Measurements from ENCODE around the gene TMEM231.
"Not testable (repeated sequence)": the region's sequence is repeated elsewhere in the genome, so short reads cannot be mapped to it uniquely, and the experiment has no call there.

TMEM231 gene

GRCh38 chr16:75566040-75566757, 10.1 kb upstream of the TMEM231 start, which contains the start of gene GABARAPL2:
Gene GABARAPL2, plus strand, starts transcription at chr16:75566379. Its CDS starts 108 bp downstream, at chr16:75566487.
- peak; percentile 66 for DNase-seq

- no peak for DNase-seq
Observed at GRCh38 chr16:75565640-75566039, 9.6 kb upstream of the TMEM231 start.

GRCh38 chr16:75559564-75560372, 3.7 kb upstream of the TMEM231 start:
- DNase-seq, result no peak

GRCh38 chr16:75558846-75559401, 2.9 kb upstream of the TMEM231 start:
- no peak for DNase-seq

GRCh38 chr16:75556431-75556950, 439 bp upstream of the TMEM231 start:
- DNase-seq, result no peak

GRCh38 chr16:75555213-75555706, 792 bp downstream of the TMEM231 start:
- no peak for DNase-seq

- no peak for DNase-seq
Observed at GRCh38 chr16:75552951-75553350, 3.1 kb downstream of the TMEM231 start.

GRCh38 chr16:75550211-75550662, 5.8 kb downstream of the TMEM231 start:
- no peak for DNase-seq

- not testable (repeated sequence) for DNase-seq
Observed at GRCh38 chr16:75548456-75548855, 7.6 kb downstream of the TMEM231 start.

- no peak for DNase-seq
Observed at GRCh38 chr16:75546293-75546692, 9.8 kb downstream of the TMEM231 start.

GRCh38 chr16:75545879-75546278, 10.2 kb downstream of the TMEM231 start:
- not testable (repeated sequence) for DNase-seq

- not testable (repeated sequence) for DNase-seq
Observed at GRCh38 chr16:75542462-75542861, 13.6 kb downstream of the TMEM231 start.

- DNase-seq, result no peak
Observed at GRCh38 chr16:75541236-75541635, 14.8 kb downstream of the TMEM231 start.

- DNase-seq, result not testable (repeated sequence)
Observed at GRCh38 chr16:75538882-75539565, 17.0 kb downstream of the TMEM231 start.

GRCh38 chr16:75537776-75538175, 18.3 kb downstream of the TMEM231 start:
- no peak for DNase-seq

- DNase-seq, result no peak
Observed at GRCh38 chr16:75535901-75536300, 20.2 kb downstream of the TMEM231 start, which contains the start of gene CHST5. Gene CHST5, minus strand, starts transcription at chr16:75536108. Its CDS starts 5,724 bp downstream, at chr16:75530384.

- DNase-seq, result no peak
Observed at GRCh38 chr16:75535211-75535843, 20.7 kb downstream of the TMEM231 start.

- no peak for DNase-seq
Observed at GRCh38 chr16:75534560-75535205, 21.4 kb downstream of the TMEM231 start.

- no peak for DNase-seq
Observed at GRCh38 chr16:75532791-75533190, 23.3 kb downstream of the TMEM231 start.

GRCh38 chr16:75532142-75532765, 23.8 kb downstream of the TMEM231 start:
- no peak for DNase-seq

- DNase-seq, result no peak
Observed at GRCh38 chr16:75529959-75530358, 26.1 kb downstream of the TMEM231 start.

All from NK-92 treated with Interleukin-12 subunit alpha and Interleukin-12 subunit beta, amount 100 ng/mL, for 24 hours (cell line).